ENCODE results near the gene OTUB2.
"Not testable (repeated sequence)": the region's sequence is repeated elsewhere in the genome, so short reads cannot be mapped to it uniquely, and the experiment has no call there.

DNA sequence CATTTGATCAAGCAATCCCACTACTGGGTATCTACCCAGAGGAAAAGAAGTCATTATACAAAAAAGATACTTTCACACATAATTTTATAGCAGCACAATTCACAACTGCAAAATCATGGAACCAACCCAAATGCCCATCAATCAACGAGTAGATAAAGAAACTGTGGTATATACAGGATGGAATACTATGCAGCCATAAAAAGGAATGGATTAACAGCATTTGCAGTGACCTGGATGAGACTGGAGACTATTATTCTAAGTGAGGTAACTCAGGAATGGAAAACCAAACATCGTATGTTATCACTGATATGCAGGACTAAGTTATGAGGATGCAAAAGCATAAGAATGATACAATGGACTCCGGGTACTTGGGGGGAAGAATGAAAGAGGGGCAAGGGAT, 45.9 kb downstream of the OTUB2 start:
- TF ChIP-seq POLR2A (IDR thresholded peaks at IDR 0.05), result not testable (repeated sequence)
- TF ChIP-seq, protein P1, sequence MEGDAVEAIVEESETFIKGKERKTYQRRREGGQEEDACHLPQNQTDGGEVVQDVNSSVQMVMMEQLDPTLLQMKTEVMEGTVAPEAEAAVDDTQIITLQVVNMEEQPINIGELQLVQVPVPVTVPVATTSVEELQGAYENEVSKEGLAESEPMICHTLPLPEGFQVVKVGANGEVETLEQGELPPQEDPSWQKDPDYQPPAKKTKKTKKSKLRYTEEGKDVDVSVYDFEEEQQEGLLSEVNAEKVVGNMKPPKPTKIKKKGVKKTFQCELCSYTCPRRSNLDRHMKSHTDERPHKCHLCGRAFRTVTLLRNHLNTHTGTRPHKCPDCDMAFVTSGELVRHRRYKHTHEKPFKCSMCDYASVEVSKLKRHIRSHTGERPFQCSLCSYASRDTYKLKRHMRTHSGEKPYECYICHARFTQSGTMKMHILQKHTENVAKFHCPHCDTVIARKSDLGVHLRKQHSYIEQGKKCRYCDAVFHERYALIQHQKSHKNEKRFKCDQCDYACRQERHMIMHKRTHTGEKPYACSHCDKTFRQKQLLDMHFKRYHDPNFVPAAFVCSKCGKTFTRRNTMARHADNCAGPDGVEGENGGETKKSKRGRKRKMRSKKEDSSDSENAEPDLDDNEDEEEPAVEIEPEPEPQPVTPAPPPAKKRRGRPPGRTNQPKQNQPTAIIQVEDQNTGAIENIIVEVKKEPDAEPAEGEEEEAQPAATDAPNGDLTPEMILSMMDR (IDR thresholded peaks at IDR 0.05), result not testable (repeated sequence)
